Activated CD4-positive, alpha-beta T cell treated with anti-CD3 and anti-CD28 coated beads, Interleukin-2, amount 10 ng/mL, durations not matched to agents 7 days and 5 days (primary cell): ENCODE results near the gene NR2F6. TPM values are rescaled to one million over a fixed set of nuclear protein-coding genes. Genes with fewer than 3 reads are reported as not detected.

ENCODE experiments used
- CTCF ChIA-PET: fragments of 350-600 bp; sonication (Branson Sonifier 250); formaldehyde crosslinking; loops from one replicate; lab custom pipeline; 2021; ENCODE audit warnings: antibody characterized with exemption; lab: Charles Lee
- POLR2A ChIA-PET: fragments of 350-600 bp; sonication (Branson Sonifier 250); formaldehyde crosslinking; loops from one replicate; lab custom pipeline; 2021; ENCODE audit warnings: antibody characterized with exemption; lab: Charles Lee
- DNase-seq: peaks from one replicate; pipeline ENCODE4 v3.0.0-alpha.2; 2020
- H3K27ac Mint-ChIP-seq: one replicate; pipeline ENCODE4 v1.8.0; 2021; ENCODE audit warnings: mild to moderate bottlenecking, moderate library complexity, mixed read lengths
- H3K27me3 Mint-ChIP-seq: one replicate; pipeline ENCODE4 v1.8.0; 2021; ENCODE audit warnings: mixed read lengths
- H3K36me3 Mint-ChIP-seq: one replicate; pipeline ENCODE4 v1.8.0; 2021; ENCODE audit warnings: low read depth, mixed read lengths
- H3K4me1 Mint-ChIP-seq: one replicate; pipeline ENCODE4 v1.8.0; 2021; ENCODE audit warnings: mixed read lengths
- H3K4me3 Mint-ChIP-seq: one replicate; pipeline ENCODE4 v1.8.0; 2021; ENCODE audit warnings: mild to moderate bottlenecking, moderate library complexity, mixed read lengths
- H3K9me3 Mint-ChIP-seq: one replicate; pipeline ENCODE4 v1.8.0; 2021; ENCODE audit warnings: mixed read lengths
- total RNA-seq, 2 experiments: library from RNA; stranded (reverse); gene quantifications; one replicate each; pipeline ENCODE4 v1.2.3, GENCODE V29; 2021

The NR2F6 gene
- total RNA-seq, 2 experiments from 2014 or later: 3.6 to 3.8 TPM

- Mint-ChIP-seq H3K27ac (no peak overlapping the region), H3K36me3 (no peaks in the 10 kb centered on the region), H3K4me3 (no peak overlapping the region), H3K4me1 (peaks cover 27% of the 10 kb centered on the region), H3K27me3 (no peaks in the 10 kb centered on the region), H3K9me3 (no peaks in the 10 kb centered on the region)
- ChIA-PET CTCF (interaction anchor here (0.6 to 1.4 kb wide), 2 partner anchors 21 to 110 kb away, joined by 3 to 5 read pairs; no protein-coding TSS in a partner anchor), POLR2A (no interaction called here)
- DNase-seq: no peak
Observed at GRCh38 chr19:17262557-17262956, 16.8 kb upstream of the NR2F6 start.

- peaks cover 17% of the 10 kb centered on the region for H3K4me1 Mint-ChIP-seq
- no peaks in the 10 kb centered on the region for H3K36me3 Mint-ChIP-seq
- CTCF ChIA-PET: interaction anchor here (0.6 to 3.9 kb wide), 15 partner anchors 9 to 1018 kb away, joined by 3 to 17 read pairs (median 4); partner anchors contain the start of genes ANKLE1, DDA1 and MYO9B
- POLR2A ChIA-PET: no interaction called here
- DNase-seq: peak; percentile 93
- no peak overlapping the region for H3K27ac Mint-ChIP-seq
- H3K4me3 Mint-ChIP-seq: no peak overlapping the region
- no peaks in the 10 kb centered on the region for H3K27me3 Mint-ChIP-seq
- no peaks in the 10 kb centered on the region for H3K9me3 Mint-ChIP-seq
Observed at GRCh38 chr19:17260842-17261325, 15.2 kb upstream of the NR2F6 start.

- ChIA-PET POLR2A (no interaction called here), CTCF (interaction anchor here (0.6 to 3.9 kb wide), 14 partner anchors 8 to 184 kb away, joined by 3 to 17 read pairs (median 4); partner anchors contain the start of genes ANKLE1, DDA1 and MYO9B)
- no peak overlapping the region for H3K27ac Mint-ChIP-seq
- H3K27me3 Mint-ChIP-seq: no peaks in the 10 kb centered on the region
- no peaks in the 10 kb centered on the region for H3K9me3 Mint-ChIP-seq
- peaks cover 15% of the 10 kb centered on the region for H3K4me1 Mint-ChIP-seq
- no peaks in the 10 kb centered on the region for H3K36me3 Mint-ChIP-seq
- no peak overlapping the region for H3K4me3 Mint-ChIP-seq
- DNase-seq: no peak
Observed at GRCh38 chr19:17259934-17260333, 14.2 kb upstream of the NR2F6 start.

GRCh38 chr19:17259118-17259780 is 13.5 kb upstream of the NR2F6 start:
- Mint-ChIP-seq H3K36me3 (no peaks in the 10 kb centered on the region), H3K4me3 (no peak overlapping the region), H3K9me3 (no peaks in the 10 kb centered on the region), H3K4me1 (peaks cover 8% of the 10 kb centered on the region), H3K27me3 (no peaks in the 10 kb centered on the region), H3K27ac (no peak overlapping the region)
- DNase-seq: no peak
- POLR2A ChIA-PET: no interaction called here
- CTCF ChIA-PET: interaction anchor here (0.6 to 3.9 kb wide), 6 partner anchors 10 to 47 kb away, joined by 4 to 17 read pairs (median 8); partner anchors contain the start of gene OCEL1

DNA sequence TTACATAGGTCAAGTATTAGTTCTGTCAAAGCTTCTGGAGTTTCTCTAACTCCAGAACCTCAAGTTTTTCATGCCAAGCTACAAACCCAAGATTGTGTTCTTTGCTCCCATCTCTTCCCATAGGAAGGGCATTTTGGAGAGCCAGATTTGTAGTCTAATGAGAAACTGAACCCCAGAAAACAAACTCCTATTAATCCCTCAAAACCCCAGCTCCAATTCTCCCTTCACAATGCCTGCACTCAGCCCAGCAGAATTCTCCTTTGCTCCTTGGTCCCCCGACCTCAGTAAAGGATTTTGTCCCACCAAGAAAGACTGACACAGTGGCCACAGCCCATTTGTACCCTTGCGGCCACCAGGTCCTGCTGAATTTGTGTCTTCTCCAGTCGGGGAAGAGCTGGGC is 10.4 kb upstream of the NR2F6 start:
- Mint-ChIP-seq H3K27ac (no peak overlapping the region), H3K4me3 (no peak overlapping the region), H3K9me3 (no peaks in the 10 kb centered on the region), H3K36me3 (no peaks in the 10 kb centered on the region), H3K27me3 (no peaks in the 10 kb centered on the region), H3K4me1 (peaks cover 5% of the 10 kb centered on the region)
- CTCF ChIA-PET: interaction anchor here (0.6 to 1.6 kb wide), 2 partner anchors 9 to 201 kb away, joined by 4 to 7 read pairs; partner anchors contain the start of gene USHBP1
- POLR2A ChIA-PET: no interaction called here
- no peak for DNase-seq

DNA sequence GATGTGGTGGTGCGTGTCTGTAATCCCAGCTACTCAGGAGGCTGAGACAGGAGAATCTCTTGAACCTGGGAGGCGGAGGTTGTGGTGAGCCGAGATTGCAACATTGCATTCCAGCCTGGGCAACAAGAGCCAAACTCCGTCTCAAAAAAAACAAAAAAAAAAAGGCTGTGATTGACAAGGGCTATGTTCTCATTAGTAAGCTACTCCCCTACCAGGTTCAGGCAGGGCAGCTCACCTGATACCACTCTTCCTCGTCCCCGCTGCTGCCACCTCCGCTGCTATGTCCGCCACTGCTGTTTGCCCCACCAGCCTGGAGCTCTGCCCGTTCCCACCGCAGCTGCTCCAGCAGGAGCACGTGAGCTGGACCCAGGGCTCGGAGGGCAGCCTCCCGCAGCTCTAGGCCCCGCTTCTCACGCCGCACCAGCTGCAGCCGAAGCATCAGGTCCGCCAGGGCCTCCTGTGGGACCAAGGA is 9.5 kb upstream of the NR2F6 start:
- Mint-ChIP-seq H3K36me3 (no peaks in the 10 kb centered on the region), H3K4me1 (no peaks in the 10 kb centered on the region), H3K9me3 (no peaks in the 10 kb centered on the region), H3K4me3 (no peak overlapping the region), H3K27me3 (no peaks in the 10 kb centered on the region), H3K27ac (no peak overlapping the region)
- ChIA-PET POLR2A (interaction anchor here (0.6 kb wide), 1 partner anchor 14 kb away, joined by 3 read pairs; no protein-coding TSS in a partner anchor), CTCF (interaction anchor here (0.7 to 1.6 kb wide), 4 partner anchors 8 to 18 kb away, joined by 3 to 7 read pairs (median 4); partner anchors contain the start of gene USHBP1)
- DNase-seq: no peak

GRCh38 chr19:17254636-17255035 is 8.9 kb upstream of the NR2F6 start:
- Mint-ChIP-seq H3K4me3 (no peak overlapping the region), H3K4me1 (no peaks in the 10 kb centered on the region)

GRCh38 chr19:17249887-17250548 is 4.3 kb upstream of the NR2F6 start:
- Mint-ChIP-seq H3K4me3 (no peak overlapping the region), H3K9me3 (no peaks in the 10 kb centered on the region), H3K4me1 (peaks cover 7% of the 10 kb centered on the region), H3K36me3 (no peaks in the 10 kb centered on the region), H3K27me3 (peaks cover 11% of the 10 kb centered on the region), H3K27ac (no peak overlapping the region)
- DNase-seq: no peak
- ChIA-PET POLR2A (no interaction called here), CTCF (interaction anchor here (1.1 to 2.6 kb wide), 6 partner anchors 8 to 15 kb away, joined by 3 to 16 read pairs (median 4); partner anchors contain the start of gene USHBP1)

More at GRCh38 chr19:17254636-17255035, 8.9 kb upstream of the NR2F6 start:
- DNase-seq: no peak
- no peak overlapping the region for H3K27ac Mint-ChIP-seq
- H3K27me3 Mint-ChIP-seq: no peaks in the 10 kb centered on the region
- ChIA-PET POLR2A (interaction anchor here (0.6 kb wide), 2 partner anchors 9 to 15 kb away, joined by 3 to 4 read pairs; no protein-coding TSS in a partner anchor), CTCF (interaction anchor here (0.7 to 1.6 kb wide), 4 partner anchors 9 to 17 kb away, joined by 3 to 7 read pairs (median 4); partner anchors contain the start of gene USHBP1)
- no peaks in the 10 kb centered on the region for H3K9me3 Mint-ChIP-seq
- no peaks in the 10 kb centered on the region for H3K36me3 Mint-ChIP-seq

- no peak for DNase-seq
- CTCF ChIA-PET: interaction anchor here (1.5 to 2.6 kb wide), 3 partner anchors 10 to 13 kb away, joined by 3 to 16 read pairs (median 6); no protein-coding TSS in a partner anchor
- POLR2A ChIA-PET: no interaction called here
- Mint-ChIP-seq H3K27me3 (peaks cover 19% of the 10 kb centered on the region), H3K27ac (no peak overlapping the region), H3K36me3 (no peaks in the 10 kb centered on the region), H3K4me3 (no peak overlapping the region), H3K4me1 (peaks cover 7% of the 10 kb centered on the region), H3K9me3 (no peaks in the 10 kb centered on the region)
Observed at GRCh38 chr19:17248011-17248776, 2.5 kb upstream of the NR2F6 start.

GRCh38 chr19:17246681-17247425 is 1.1 kb upstream of the NR2F6 start:
- no peak overlapping the region for H3K27ac Mint-ChIP-seq

GRCh38 chr19:17244618-17245534 is 843 bp downstream of the NR2F6 start:
- Mint-ChIP-seq H3K4me1 (peaks cover 7% of the 10 kb centered on the region), H3K27me3 (peaks cover 21% of the 10 kb centered on the region), H3K9me3 (no peaks in the 10 kb centered on the region), H3K27ac (peak overlapping the region; percentile 25), H3K4me3 (peak overlapping the region; percentile 48), H3K36me3 (no peaks in the 10 kb centered on the region)
- POLR2A ChIA-PET: no interaction called here
- CTCF ChIA-PET: interaction anchor here (3.3 kb wide), 1 partner anchor 14 kb away, joined by 17 read pairs; no protein-coding TSS in a partner anchor
- no peak for DNase-seq

More at GRCh38 chr19:17246681-17247425, 1.1 kb upstream of the NR2F6 start:
- Mint-ChIP-seq H3K4me3 (peak overlapping the region; percentile 75), H3K4me1 (peaks cover 7% of the 10 kb centered on the region), H3K36me3 (no peaks in the 10 kb centered on the region), H3K27me3 (peaks cover 21% of the 10 kb centered on the region), H3K9me3 (no peaks in the 10 kb centered on the region)
- ChIA-PET CTCF (no interaction called here), POLR2A (no interaction called here)
- no peak for DNase-seq
